Adrenal gland (tissue), 12 donors: Measurements from ENCODE around the gene EID1. TPM values are rescaled to one million over a fixed set of nuclear protein-coding genes. Genes with fewer than 3 reads are reported as not detected.

Experiments
- DNase-seq, 7 donors: peaks; one replicate each; pipeline ENCODE4 v3.0.0-alpha.2; 2019 to 2020
- H3K27ac ChIP-seq, 5 donors: fragments of 200-600 bp; sonication (generic) in 4 of 5; 1 replicate in 3 of 5; 2 replicates in 2 of 5; pipeline versions ENCODE4 v1.5.1 to v1.8.0; 2016 to 2020; ENCODE audit warnings: mild to moderate bottlenecking in 1 of 5
- H3K27me3 ChIP-seq: fragments of 200-600 bp; 2 replicates; pipeline ENCODE4 v1.8.0; 2021
- H3K36me3 ChIP-seq, 2 donors: fragments of 200-600 bp; replicated peaks in 1 of 2; 1 replicate in 1 of 2; 2 replicates in 1 of 2; pipeline versions ENCODE4 v1.5.1 to v1.8.0; 2018 to 2022
- H3K4me1 ChIP-seq, 2 donors: fragments of 200-600 bp; replicated peaks in 1 of 2; 1 replicate in 1 of 2; 2 replicates in 1 of 2; pipeline versions ENCODE4 v1.5.1 to v1.8.0; 2018 to 2021
- H3K4me3 ChIP-seq, 4 donors: fragments of 200-600 bp; sonication (generic) in 3 of 4; one replicate each; pipeline ENCODE4 v1.5.1; 2016 to 2018
- H3K9me3 ChIP-seq, 3 donors: fragments of 200-600 bp; sonication (generic) in 1 of 3; replicated peaks in 1 of 3; 1 replicate in 2 of 3; 2 replicates in 1 of 3; pipeline versions ENCODE4 v1.5.1 to v1.8.0; 2016 to 2021
- POLR2A ChIP-seq, 2 donors: fragments of 450-650 bp; IDR thresholded peaks; one replicate each; pipeline ENCODE4 v1.6.1; 2017; ENCODE audit warnings: antibody characterized with exemption in 2 of 2, mild to moderate bottlenecking in 2 of 2, moderate library complexity in 1 of 2
- WGBS, 4 donors: extraction: QIAGEN DNeasy Blood & Tissue Kit in 2 of 4; methylation state at CpG; one replicate each; pipeline versions ENCODE4 v1.1.5 to v1.1.7; 2013 to 2017; 5-methylcytosine and 5-hydroxymethylcytosine counted together
- intact Hi-C, 2 donors: fragments of 100-400 bp; cut with DNase I; formaldehyde crosslinking; loops; one replicate each; pipeline versions ENCODE4 v1.14.1 to v1.15.0; 2022 to 2023
- polyA plus RNA-seq, 3 donors: library from polyadenylated mRNA; stranded (reverse); fragments of 200-250 nt in 2 of 3; fragments of 350-450 nt in 1 of 3; fragmentation: Illumina TruSeq in 1 of 3; extraction: RNeasy Lipid Tissue Mini Kit (QIAGEN cat#74804) in 1 of 3; gene quantifications; one replicate each; pipeline ENCODE4 v1.2.3, GENCODE V29; 2013 to 2014
- total RNA-seq, 9 donors: library from RNA; depleted of rRNA in 4 of 9; stranded (reverse); fragments of >200 nt in 4 of 9; fragments of 120-200 nt in 1 of 9; fragmentation: NEBNext Ultra II Directional in 1 of 9; extraction: Animal tissue kit (Norgen Biotek cat#: 25700) in 1 of 9; gene quantifications; one replicate each; pipeline versions ENCODE4 v1.1.0 to v1.2.4, GENCODE V29; 2013 to 2023
- TF ChIP-seq, protein P1 (sequence below), 6 experiments: fragments of 450-650 bp in 4 of 6; fragments of 200-600 bp in 2 of 6; sonication (generic) in 1 of 6; IDR thresholded peaks; 1 replicate in 5 of 6; 2 replicates in 1 of 6; pipeline versions ENCODE4 v1.5.1 to v1.8.0; 2016 to 2021; ENCODE audit warnings: antibody characterized with exemption in 6 of 6, mild to moderate bottlenecking in 2 of 6, moderate library complexity in 1 of 6
- donor health status: healthy with polysubstance abuse.
- donor health status: Bipolar disorder and iron deficiency.
- donor health status: DM: yes; HTN: yes; CAD: no.
- donor health status: DM: no; HTN: no; CAD: no.
- donor health status: DM: no; HTN: no; CAD: no.
- donor health status: DM: yes; HTN: yes; CAD: no.

The EID1 gene
- total and polyA plus RNA-seq, 12 donors: 148 to 666 (median 245) TPM

DNA sequence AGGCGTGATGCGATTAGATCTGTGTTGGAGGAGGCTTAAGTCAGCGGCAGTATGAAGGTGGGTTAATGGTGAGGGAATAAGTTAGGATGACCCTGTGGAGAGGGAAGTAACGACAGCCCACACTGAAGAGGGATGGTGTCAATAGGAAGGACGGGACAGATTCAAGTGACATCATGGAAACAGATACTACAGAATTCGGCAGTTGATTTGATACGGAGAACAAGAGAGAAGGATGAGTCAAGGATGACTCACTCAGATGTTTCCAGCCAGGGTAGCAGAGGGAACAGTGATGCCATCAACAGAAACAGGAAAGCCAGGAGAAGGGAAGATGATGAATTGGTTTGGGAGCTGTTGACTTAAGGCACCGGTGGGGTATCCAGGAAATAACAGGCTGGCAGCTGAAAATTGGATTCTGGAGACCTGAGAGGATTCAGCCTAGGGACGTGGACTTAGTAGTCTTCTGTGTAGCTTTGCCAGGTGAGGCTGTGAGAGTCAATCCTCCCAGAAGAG, 47.8 kb downstream of the EID1 start:
- Histone ChIP-seq H3K27ac (no peak overlapping the region), H3K27me3 (no peaks in the 10 kb centered on the region), H3K36me3 (no peaks in the 10 kb centered on the region), H3K4me1 (no peaks in the 10 kb centered on the region), H3K4me3 (no peak overlapping the region), H3K9me3 (no peaks in the 10 kb centered on the region)
- peak in 4 of 7 donors; percentile 7 to 39 (median 32) for DNase-seq
- intact Hi-C loops: no loop called here
- 50 to 53% (median 51%) methylated on average over 9 of the region's 9 CpGs for WGBS, 4 donors
- TF ChIP-seq, protein P1, sequence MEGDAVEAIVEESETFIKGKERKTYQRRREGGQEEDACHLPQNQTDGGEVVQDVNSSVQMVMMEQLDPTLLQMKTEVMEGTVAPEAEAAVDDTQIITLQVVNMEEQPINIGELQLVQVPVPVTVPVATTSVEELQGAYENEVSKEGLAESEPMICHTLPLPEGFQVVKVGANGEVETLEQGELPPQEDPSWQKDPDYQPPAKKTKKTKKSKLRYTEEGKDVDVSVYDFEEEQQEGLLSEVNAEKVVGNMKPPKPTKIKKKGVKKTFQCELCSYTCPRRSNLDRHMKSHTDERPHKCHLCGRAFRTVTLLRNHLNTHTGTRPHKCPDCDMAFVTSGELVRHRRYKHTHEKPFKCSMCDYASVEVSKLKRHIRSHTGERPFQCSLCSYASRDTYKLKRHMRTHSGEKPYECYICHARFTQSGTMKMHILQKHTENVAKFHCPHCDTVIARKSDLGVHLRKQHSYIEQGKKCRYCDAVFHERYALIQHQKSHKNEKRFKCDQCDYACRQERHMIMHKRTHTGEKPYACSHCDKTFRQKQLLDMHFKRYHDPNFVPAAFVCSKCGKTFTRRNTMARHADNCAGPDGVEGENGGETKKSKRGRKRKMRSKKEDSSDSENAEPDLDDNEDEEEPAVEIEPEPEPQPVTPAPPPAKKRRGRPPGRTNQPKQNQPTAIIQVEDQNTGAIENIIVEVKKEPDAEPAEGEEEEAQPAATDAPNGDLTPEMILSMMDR (IDR thresholded peaks at IDR 0.05): no peak
- TF ChIP-seq POLR2A (IDR thresholded peaks at IDR 0.05): no peak

DNA sequence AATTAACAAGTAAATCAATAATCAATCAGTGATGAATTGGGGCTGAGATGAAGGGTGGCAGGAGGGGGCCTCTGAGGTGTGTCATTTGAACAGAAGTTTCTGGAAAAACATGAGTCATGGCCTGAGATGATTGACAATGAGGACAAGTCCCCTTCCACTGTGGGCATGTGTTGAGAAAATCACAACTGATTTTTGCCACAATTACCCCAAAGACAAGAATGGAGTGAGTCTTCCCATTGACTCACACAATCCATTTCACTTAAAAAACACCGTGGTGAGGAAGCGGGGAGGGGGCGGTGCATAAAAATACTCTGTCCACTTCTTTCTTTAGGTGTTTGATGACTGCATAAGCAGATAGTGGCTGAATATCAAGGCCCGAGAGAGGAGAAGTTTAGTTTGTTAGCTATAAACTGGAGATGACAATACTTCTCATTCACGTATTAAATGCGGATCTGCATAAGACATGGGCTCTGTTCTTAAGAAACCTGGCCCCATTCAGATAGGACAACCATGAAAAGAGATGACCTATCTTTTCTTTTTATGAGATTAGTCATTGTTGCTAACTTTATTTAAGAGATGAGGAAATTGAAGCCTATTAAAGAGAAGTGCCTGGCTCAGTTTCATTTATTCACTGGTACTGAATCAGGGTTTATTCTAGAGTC, 51.1 kb downstream of the EID1 start:
- intact Hi-C loops: no loop called here
- no peaks in the 10 kb centered on the region for H3K36me3 ChIP-seq

DNA sequence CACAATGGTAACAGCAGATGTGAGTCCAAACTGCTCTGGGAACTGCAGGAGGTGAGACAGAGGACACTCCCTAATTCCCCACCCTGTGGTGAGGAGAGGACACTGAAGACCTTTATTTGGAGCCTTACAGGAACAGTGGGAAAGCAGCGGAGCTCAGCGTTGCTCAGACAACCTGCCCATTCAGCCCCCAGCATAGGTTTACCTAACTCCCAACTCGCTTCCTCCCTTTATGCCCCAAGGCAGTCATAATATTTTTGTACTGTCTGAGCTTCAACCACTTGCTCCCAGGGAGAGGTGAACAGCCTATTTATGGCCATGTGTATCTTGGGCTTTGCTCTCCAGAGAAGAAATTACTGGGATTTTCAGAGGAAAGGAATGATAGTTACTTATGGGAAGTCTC, 51.7 kb downstream of the EID1 start:
- no peaks in the 10 kb centered on the region for H3K9me3 ChIP-seq
- no peak overlapping the region for H3K4me3 ChIP-seq
- DNase-seq: no peak
- WGBS, 4 donors: 79 to 90% (median 84%) methylated on average over 3 of the region's 3 CpGs
- intact Hi-C loops: no loop called here
- no peaks in the 10 kb centered on the region for H3K36me3 ChIP-seq
- H3K4me1 ChIP-seq: no peaks in the 10 kb centered on the region
- H3K27ac ChIP-seq: no peak overlapping the region
- no peaks in the 10 kb centered on the region for H3K27me3 ChIP-seq
- TF ChIP-seq, protein P1 (IDR thresholded peaks at IDR 0.05): no peak
- no peak for TF ChIP-seq POLR2A (IDR thresholded peaks at IDR 0.05)

More for the DNA sequence above, 51.1 kb downstream of the EID1 start:
- WGBS, 4 donors: 88 to 93% (median 90%) methylated on average over 6 of the region's 6 CpGs
- Histone ChIP-seq H3K4me3 (no peak overlapping the region), H3K27me3 (no peaks in the 10 kb centered on the region), H3K27ac (no peak overlapping the region), H3K4me1 (no peaks in the 10 kb centered on the region), H3K9me3 (no peaks in the 10 kb centered on the region)
- DNase-seq: no peak
- TF ChIP-seq, protein P1 (IDR thresholded peaks at IDR 0.05): no peak
- TF ChIP-seq POLR2A (IDR thresholded peaks at IDR 0.05): no peak

Other genes starting within 250 kb of the EID1 start
- gene FBN1, start 232.4 kb upstream of the EID1 start, total RNA-seq: 10 to 100 TPM; 30.2 to 84.6 (median 61.0) TPM
- 10 to 100 TPM in 2 of 3 donors, 1 to 10 TPM in 1; 5.6 to 15.3 (median 12.3) TPM for gene FBN1, start 232.4 kb upstream of the EID1 start, polyA plus RNA-seq
- gene CEP152, start 67.1 kb upstream of the EID1 start, total RNA-seq: 10 to 100 TPM in 1 of 9 donors, 1 to 10 TPM in 8; 1.5 to 14.4 (median 3.9) TPM
- gene CEP152, start 67.1 kb upstream of the EID1 start, polyA plus RNA-seq: 1 to 10 TPM; 1.2 to 1.9 (median 1.6) TPM
- gene SHC4, start 85.8 kb downstream of the EID1 start, total RNA-seq: 1 to 10 TPM in 4 of 9 donors, under 1 TPM in 5; 0.42 to 1.8 (median 0.96) TPM
- 1 to 10 TPM in 2 of 3 donors, under 1 TPM in 1; 0.40 to 1.4 (median 1.0) TPM for gene SHC4, start 85.8 kb downstream of the EID1 start, polyA plus RNA-seq
- 100 to 1,000 TPM in 1 of 9 donors, 10 to 100 TPM in 8; 24.9 to 117 (median 47.3) TPM for gene SECISBP2L, start 168.3 kb downstream of the EID1 start, total RNA-seq
- 10 to 100 TPM in 2 of 3 donors, 1 to 10 TPM in 1; 9.1 to 65.9 (median 12.8) TPM for gene SECISBP2L, start 168.3 kb downstream of the EID1 start, polyA plus RNA-seq